GM12872 (cell line): ENCODE data around the gene C9orf152.

Experiments
- CTCF ChIP-seq: IDR thresholded peaks from 3 replicates; pipeline ENCODE4 v1.5.1; 2011; ENCODE audit warnings: low read depth, mild to moderate bottlenecking, low read length, moderate library complexity; ENCODE audit not compliant: insufficient read depth

C9orf152 gene

GRCh38 chr9:110241260-110241857 is 33.4 kb upstream of the C9orf152 start:
- no peak for TF ChIP-seq CTCF

GRCh38 chr9:110240198-110240597 is 32.2 kb upstream of the C9orf152 start:
- no peak for TF ChIP-seq CTCF

- TF ChIP-seq CTCF = no peak
Measured at GRCh38 chr9:110228321-110228720, 20.4 kb upstream of the C9orf152 start.

GRCh38 chr9:110224583-110224982 is 16.6 kb upstream of the C9orf152 start:
- TF ChIP-seq CTCF = no peak

GRCh38 chr9:110220809-110221208 is 12.8 kb upstream of the C9orf152 start:
- no peak for TF ChIP-seq CTCF

GRCh38 chr9:110217656-110218099 is 9.7 kb upstream of the C9orf152 start:
- TF ChIP-seq CTCF = peak; percentile 67

GRCh38 chr9:110214586-110215355 is 6.8 kb upstream of the C9orf152 start:
- TF ChIP-seq CTCF = no peak
